HEK293 (cell line): ENCODE measurements around the gene PRSS22.
A peak's percentile ranks its signal among the peaks of the same experiment; 100 is the strongest.

Experiments used
- GFI1B ChIP-seq: fragments of 450-650 bp; formaldehyde crosslinking; IDR thresholded peaks from 2 replicates; pipeline ENCODE4 v1.5.1; 2016; ENCODE audit warnings: missing biosample characterization, missing genetic modification characterization
- GLI2 ChIP-seq: fragments of 450-650 bp; formaldehyde crosslinking; IDR thresholded peaks from 2 replicates; pipeline ENCODE4; 2017; ENCODE audit warnings: missing biosample characterization, missing genetic modification characterization, low read depth, borderline replicate concordance
- HOXC10 ChIP-seq: sonication (generic); formaldehyde crosslinking; IDR thresholded peaks from 2 replicates; pipeline ENCODE4 v1.8.1; 2023; ENCODE audit warnings: mild to moderate bottlenecking, missing genetic modification reagents
- HOXD13 ChIP-seq: sonication (generic); formaldehyde crosslinking; IDR thresholded peaks from 2 replicates; pipeline ENCODE4 v1.8.0; 2022; ENCODE audit warnings: missing genetic modification reagents, borderline replicate concordance
- MZF1 ChIP-seq: fragments of 450-650 bp; formaldehyde crosslinking; IDR thresholded peaks from 2 replicates; pipeline ENCODE4 v1.5.1; 2017; ENCODE audit warnings: missing biosample characterization, missing genetic modification characterization, borderline replicate concordance
- OVOL3 ChIP-seq: fragments of 450-650 bp; formaldehyde crosslinking; IDR thresholded peaks from 2 replicates; pipeline ENCODE4 v1.5.1; 2016; ENCODE audit warnings: missing biosample characterization, missing genetic modification characterization
- PRDM1 ChIP-seq: fragments of 450-650 bp; formaldehyde crosslinking; IDR thresholded peaks from 2 replicates; pipeline ENCODE4; 2016; ENCODE audit warnings: missing biosample characterization, missing genetic modification characterization
- SALL2 ChIP-seq: fragments of 450-650 bp; formaldehyde crosslinking; IDR thresholded peaks from 2 replicates; pipeline ENCODE4 v1.5.0; 2017; ENCODE audit warnings: missing biosample characterization, mild to moderate bottlenecking, missing genetic modification characterization, borderline replicate concordance
- SCRT1 ChIP-seq: fragments of 450-650 bp; formaldehyde crosslinking; IDR thresholded peaks from 2 replicates; pipeline ENCODE4 v1.5.1; 2016; ENCODE audit warnings: missing biosample characterization, missing genetic modification characterization, borderline replicate concordance
- TRIM28 ChIP-seq: IDR thresholded peaks from 2 replicates; pipeline ENCODE4 v1.6.1; 2011; ENCODE audit warnings: low read length, control low read depth, borderline replicate concordance
- ZBTB26 ChIP-seq: fragments of 450-650 bp; formaldehyde crosslinking; optimal IDR thresholded peaks from 2 replicates; pipeline ENCODE3; 2016; ENCODE audit warnings: missing biosample characterization, mild to moderate bottlenecking, missing genetic modification characterization
- ZEB2 ChIP-seq: fragments of 450-650 bp; formaldehyde crosslinking; IDR thresholded peaks from 2 replicates; pipeline ENCODE4 v1.5.1; 2016; ENCODE audit warnings: missing biosample characterization, missing genetic modification characterization
- ZFP69B ChIP-seq: fragments of 450-650 bp; formaldehyde crosslinking; IDR thresholded peaks from 2 replicates; pipeline ENCODE4 v1.5.1; 2016; ENCODE audit warnings: missing biosample characterization, missing genetic modification characterization
- ZNF146 ChIP-seq: fragments of 450-650 bp; formaldehyde crosslinking; IDR thresholded peaks from 2 replicates; pipeline ENCODE4 v1.5.1; 2016; ENCODE audit warnings: missing biosample characterization, missing genetic modification characterization
- ZNF16 ChIP-seq: fragments of 450-650 bp; formaldehyde crosslinking; IDR thresholded peaks from 2 replicates; pipeline ENCODE4 v1.5.1; 2016; ENCODE audit warnings: low read depth, missing biosample characterization, missing genetic modification characterization
- ZNF169 ChIP-seq: fragments of 450-650 bp; formaldehyde crosslinking; IDR thresholded peaks from 2 replicates; pipeline ENCODE4 v1.5.1; 2016; ENCODE audit warnings: missing biosample characterization, missing genetic modification characterization
- ZNF175 ChIP-seq: fragments of 450-650 bp; formaldehyde crosslinking; IDR thresholded peaks from 2 replicates; pipeline ENCODE4 v1.5.1; 2016; ENCODE audit warnings: missing biosample characterization, missing genetic modification characterization
- ZNF223 ChIP-seq: fragments of 450-650 bp; formaldehyde crosslinking; IDR thresholded peaks from 2 replicates; pipeline ENCODE4 v1.5.1; 2016; ENCODE audit warnings: missing biosample characterization, missing genetic modification characterization
- ZNF266 ChIP-seq: fragments of 450-650 bp; formaldehyde crosslinking; IDR thresholded peaks from 2 replicates; pipeline ENCODE4 v1.5.1; 2016; ENCODE audit warnings: missing biosample characterization, missing genetic modification characterization, low read depth
- ZNF274 ChIP-seq, 2 experiments: fragments of 200-500 bp in 1 of 2; fragments of 450-650 bp in 1 of 2; sonication (Bioruptor generic) in 1 of 2; formaldehyde crosslinking in 1 of 2; IDR thresholded peaks; 2 replicates each; pipeline versions ENCODE4 v1.5.1 to v1.6.1; 2014 to 2016; ENCODE audit warnings: borderline replicate concordance in 1 of 2, inconsistent platforms in 1 of 2, low read length in 1 of 2, missing biosample characterization in 1 of 2, missing genetic modification characterization in 1 of 2
- ZNF404 ChIP-seq: fragments of 450-650 bp; formaldehyde crosslinking; IDR thresholded peaks from 2 replicates; pipeline ENCODE4 v1.5.1; 2017; ENCODE audit warnings: missing biosample characterization, missing genetic modification characterization
- ZNF423 ChIP-seq: fragments of 450-650 bp; formaldehyde crosslinking; IDR thresholded peaks from 2 replicates; pipeline ENCODE4 v1.5.1; 2016; ENCODE audit warnings: missing biosample characterization, missing genetic modification characterization
- ZNF433 ChIP-seq: fragments of 450-650 bp; formaldehyde crosslinking; IDR thresholded peaks from 2 replicates; pipeline ENCODE4 v1.5.1; 2016; ENCODE audit warnings: missing biosample characterization, missing genetic modification characterization, low read depth
- ZNF529 ChIP-seq: fragments of 450-650 bp; formaldehyde crosslinking; IDR thresholded peaks from 2 replicates; pipeline ENCODE4 v1.5.1; 2017; ENCODE audit warnings: missing genetic modification characterization, missing biosample characterization; ENCODE audit not compliant: insufficient replicate concordance
- ZNF558 ChIP-seq: fragments of 450-650 bp; formaldehyde crosslinking; IDR thresholded peaks from 2 replicates; pipeline ENCODE4 v1.5.1; 2016; ENCODE audit warnings: missing biosample characterization, missing genetic modification characterization
- ZNF624 ChIP-seq: fragments of 450-650 bp; formaldehyde crosslinking; IDR thresholded peaks from 2 replicates; pipeline ENCODE4 v1.5.1; 2017; ENCODE audit warnings: missing biosample characterization, missing genetic modification characterization
- ZNF626 ChIP-seq: fragments of 450-650 bp; sonication (Bioruptor Pico); formaldehyde crosslinking; IDR thresholded peaks from 2 replicates; pipeline ENCODE4 v1.5.1; 2018; ENCODE audit warnings: missing biosample characterization, missing genetic modification characterization, inconsistent platforms
- ZNF670 ChIP-seq: fragments of 450-650 bp; formaldehyde crosslinking; IDR thresholded peaks from 2 replicates; pipeline ENCODE4 v1.5.1; 2016; ENCODE audit warnings: missing biosample characterization, missing genetic modification characterization, low read depth
- ZNF677 ChIP-seq: fragments of 450-650 bp; IDR thresholded peaks from 2 replicates; pipeline ENCODE4 v1.5.0; 2018; ENCODE audit warnings: missing biosample characterization, mild to moderate bottlenecking, missing genetic modification characterization, moderate library complexity
- ZNF692 ChIP-seq: fragments of 450-650 bp; formaldehyde crosslinking; IDR thresholded peaks from 2 replicates; pipeline ENCODE4 v1.5.1; 2016; ENCODE audit warnings: missing biosample characterization, missing genetic modification characterization
- ZNF747 ChIP-seq: fragments of 450-650 bp; formaldehyde crosslinking; IDR thresholded peaks from 2 replicates; pipeline ENCODE4 v1.5.1; 2016; ENCODE audit warnings: missing biosample characterization, missing genetic modification characterization
- ZNF768 ChIP-seq: fragments of 450-650 bp; formaldehyde crosslinking; IDR thresholded peaks from 2 replicates; pipeline ENCODE4 v1.5.1; 2018; ENCODE audit warnings: missing biosample characterization, mild to moderate bottlenecking, missing genetic modification characterization
- ZNF785 ChIP-seq: fragments of 450-650 bp; formaldehyde crosslinking; IDR thresholded peaks from 2 replicates; pipeline ENCODE4 v1.5.1; 2016; ENCODE audit warnings: missing biosample characterization, missing genetic modification characterization
- ZSCAN30 ChIP-seq: fragments of 450-650 bp; IDR thresholded peaks from 2 replicates; pipeline ENCODE4 v1.5.1; 2018; ENCODE audit warnings: missing biosample characterization, mild to moderate bottlenecking, missing genetic modification characterization, moderate library complexity
- TF ChIP-seq, protein P1 (sequence below): fragments of 450-650 bp; formaldehyde crosslinking; IDR thresholded peaks from 2 replicates; pipeline ENCODE4 v1.5.1; 2016; ENCODE audit warnings: missing biosample characterization, missing genetic modification characterization

The PRSS22 gene

GRCh38 chr16:2835638-2836493 lies 22.1 kb downstream of the PRSS22 start (continued):
- TF ChIP-seq ZBTB26 (no peak), ZNF670 (no peak), ZNF677 (tag by site-specific recombination) (no peak), ZNF404 (no peak), ZNF423 (tag by site-specific recombination) (no peak), ZNF768 (no peak), ZNF266 (no peak), ZNF146 (tag by site-specific recombination) (no peak), ZNF16 (tag by site-specific recombination) (no peak), ZFP69B (no peak), ZNF626 (tag by site-specific recombination) (no peak), ZNF692 (tag by site-specific recombination) (no peak), ZNF558 (tag by site-specific recombination) (no peak), ZNF624 (no peak), GLI2 (tag by site-specific recombination) (no peak), SCRT1 (tag by site-specific recombination) (no peak), ZNF529 (tag by site-specific recombination) (no peak), HOXD13 (CRISPR knock-in tag) (no peak), OVOL3 (tag by site-specific recombination) (no peak), ZEB2 (tag by site-specific recombination) (peak; percentile 62; the same call in 1 of the 2 replicates), GFI1B (no peak), SALL2 (no peak), ZSCAN30 (no peak), ZNF274 (IDR thresholded peaks at IDR 0.05; ENCODE audit: low read length) (no peak), ZNF274 (tag by site-specific recombination; IDR thresholded peaks at IDR 0.05; ENCODE audit: borderline replicate concordance) (no peak), ZNF223 (tag by site-specific recombination) (no peak), TRIM28 (no peak), ZNF169 (tag by site-specific recombination) (no peak), HOXC10 (CRISPR knock-in tag) (no peak), ZNF175 (no peak), ZNF785 (tag by site-specific recombination) (no peak), PRDM1 (peak; percentile 91), ZNF433 (no peak), MZF1 (no peak), ZNF747 (tag by site-specific recombination) (no peak)
- TF ChIP-seq, protein P1, sequence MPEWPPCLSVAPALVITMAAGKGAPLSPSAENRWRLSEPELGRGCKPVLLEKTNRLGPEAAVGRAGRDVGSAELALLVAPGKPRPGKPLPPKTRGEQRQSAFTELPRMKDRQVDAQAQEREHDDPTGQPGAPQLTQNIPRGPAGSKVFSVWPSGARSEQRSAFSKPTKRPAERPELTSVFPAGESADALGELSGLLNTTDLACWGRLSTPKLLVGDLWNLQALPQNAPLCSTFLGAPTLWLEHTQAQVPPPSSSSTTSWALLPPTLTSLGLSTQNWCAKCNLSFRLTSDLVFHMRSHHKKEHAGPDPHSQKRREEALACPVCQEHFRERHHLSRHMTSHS (tag by site-specific recombination), result no peak
